GM12872 (cell line): ENCODE data around the gene GPER1.

Experiments
- TF ChIP-seq, protein P1 (sequence below): IDR thresholded peaks from 3 replicates; pipeline ENCODE4 v1.5.1; 2011; ENCODE audit warnings: low read depth, mild to moderate bottlenecking, low read length, moderate library complexity; ENCODE audit not compliant: insufficient read depth

Gene GPER1

GRCh38 chr7:1140476-1141104 is 52.7 kb downstream of the GPER1 start:
- TF ChIP-seq, protein P1, sequence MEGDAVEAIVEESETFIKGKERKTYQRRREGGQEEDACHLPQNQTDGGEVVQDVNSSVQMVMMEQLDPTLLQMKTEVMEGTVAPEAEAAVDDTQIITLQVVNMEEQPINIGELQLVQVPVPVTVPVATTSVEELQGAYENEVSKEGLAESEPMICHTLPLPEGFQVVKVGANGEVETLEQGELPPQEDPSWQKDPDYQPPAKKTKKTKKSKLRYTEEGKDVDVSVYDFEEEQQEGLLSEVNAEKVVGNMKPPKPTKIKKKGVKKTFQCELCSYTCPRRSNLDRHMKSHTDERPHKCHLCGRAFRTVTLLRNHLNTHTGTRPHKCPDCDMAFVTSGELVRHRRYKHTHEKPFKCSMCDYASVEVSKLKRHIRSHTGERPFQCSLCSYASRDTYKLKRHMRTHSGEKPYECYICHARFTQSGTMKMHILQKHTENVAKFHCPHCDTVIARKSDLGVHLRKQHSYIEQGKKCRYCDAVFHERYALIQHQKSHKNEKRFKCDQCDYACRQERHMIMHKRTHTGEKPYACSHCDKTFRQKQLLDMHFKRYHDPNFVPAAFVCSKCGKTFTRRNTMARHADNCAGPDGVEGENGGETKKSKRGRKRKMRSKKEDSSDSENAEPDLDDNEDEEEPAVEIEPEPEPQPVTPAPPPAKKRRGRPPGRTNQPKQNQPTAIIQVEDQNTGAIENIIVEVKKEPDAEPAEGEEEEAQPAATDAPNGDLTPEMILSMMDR = no peak

GRCh38 chr7:1141651-1142050 is 53.7 kb downstream of the GPER1 start:
- TF ChIP-seq, protein P1 = no peak

DNA sequence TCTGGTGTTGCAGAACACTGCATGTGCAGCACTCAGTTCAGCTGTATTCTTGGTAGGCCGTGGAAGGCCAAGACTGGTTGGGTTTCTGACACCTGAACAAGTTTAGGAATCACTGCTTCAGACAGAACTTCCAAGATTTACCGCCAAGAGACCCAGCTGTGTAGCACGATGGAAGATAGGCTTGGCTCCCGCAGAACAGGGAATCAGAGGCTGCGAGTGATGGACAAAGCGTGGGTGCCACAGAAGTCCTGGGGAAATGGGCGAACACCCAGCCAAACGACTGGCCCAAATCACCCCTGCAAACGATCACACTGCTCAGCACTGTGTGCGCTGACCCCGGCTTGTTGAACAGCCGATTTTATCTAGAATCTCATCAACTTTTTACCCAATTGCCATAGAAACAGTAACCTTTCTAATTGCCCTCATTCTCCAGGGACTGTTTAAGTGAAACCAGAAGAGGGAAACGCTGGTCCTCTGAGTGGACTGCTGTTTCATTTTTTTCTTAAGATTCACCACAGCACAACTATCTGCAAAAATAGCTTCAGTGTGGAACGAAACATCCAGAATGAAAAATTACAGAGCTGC is 54.2 kb downstream of the GPER1 start:
- TF ChIP-seq, protein P1 = no peak
